RKO (cell line): ENCODE results near the gene GPATCH8.

ENCODE experiments used
- DNase-seq: peaks from one replicate; pipeline ENCODE4 v3.0.0-alpha.2; 2016; ENCODE audit warnings: low spot score

The GPATCH8 gene

GRCh38 chr17:44451016-44451627 lies 52.1 kb downstream of the GPATCH8 start:
- no peak for DNase-seq

- DNase-seq = no peak
These were observed 54.8 kb downstream of the GPATCH8 start for GRCh38 chr17:44448412-44448811.

GRCh38 chr17:44444735-44445105 lies 58.5 kb downstream of the GPATCH8 start:
- DNase-seq = peak; percentile 18

- DNase-seq = no peak
These were observed 60.4 kb downstream of the GPATCH8 start for GRCh38 chr17:44442806-44443205.

- DNase-seq = no peak
These were observed 64.0 kb downstream of the GPATCH8 start for GRCh38 chr17:44439168-44439567.

- no peak for DNase-seq
These were observed 64.6 kb downstream of the GPATCH8 start for GRCh38 chr17:44438636-44439035.

- DNase-seq = no peak
These were observed 66.9 kb downstream of the GPATCH8 start for GRCh38 chr17:44436336-44436735.

GRCh38 chr17:44432254-44433157 lies 70.7 kb downstream of the GPATCH8 start:
- DNase-seq = no peak

GRCh38 chr17:44424828-44425461 lies 78.3 kb downstream of the GPATCH8 start:
- no peak for DNase-seq

GRCh38 chr17:44417553-44417952 lies 85.7 kb downstream of the GPATCH8 start:
- peak; percentile 25 for DNase-seq

GRCh38 chr17:44416558-44417289 lies 86.5 kb downstream of the GPATCH8 start:
- no peak for DNase-seq

GRCh38 chr17:44414394-44415155 lies 88.6 kb downstream of the GPATCH8 start:
- no peak for DNase-seq

- no peak for DNase-seq
These were observed 93.7 kb downstream of the GPATCH8 start for GRCh38 chr17:44409309-44410028.

GRCh38 chr17:44408786-44409185 lies 94.4 kb downstream of the GPATCH8 start:
- DNase-seq = no peak

GRCh38 chr17:44402564-44403172 lies 100.5 kb downstream of the GPATCH8 start:
- no peak for DNase-seq

- peak; percentile 15 for DNase-seq
These were observed 102.9 kb downstream of the GPATCH8 start for GRCh38 chr17:44400226-44400847.

- DNase-seq = peak; percentile 14
These were observed 104.2 kb downstream of the GPATCH8 start for GRCh38 chr17:44398692-44399691.
